HFF-Myc (cell line): ENCODE measurements around the gene GPC5.

Source experiments
- DNase-seq: peaks from one replicate; pipeline ENCODE4 v3.0.0-alpha.2; 2011; ENCODE audit warnings: low read depth; ENCODE audit errors: extremely low read depth
- H3K4me3 ChIP-seq: replicated peaks from 2 replicates; pipeline ENCODE4 v1.5.1; 2011; ENCODE audit warnings: low read depth, mild to moderate bottlenecking, control low read depth, low read length
- CTCF ChIP-seq: IDR thresholded peaks from 2 replicates; pipeline ENCODE4 v1.5.1; 2012; ENCODE audit warnings: mild to moderate bottlenecking, low read depth, low read length, control low read depth; ENCODE audit errors: missing control alignments

GPC5 gene

DNA sequence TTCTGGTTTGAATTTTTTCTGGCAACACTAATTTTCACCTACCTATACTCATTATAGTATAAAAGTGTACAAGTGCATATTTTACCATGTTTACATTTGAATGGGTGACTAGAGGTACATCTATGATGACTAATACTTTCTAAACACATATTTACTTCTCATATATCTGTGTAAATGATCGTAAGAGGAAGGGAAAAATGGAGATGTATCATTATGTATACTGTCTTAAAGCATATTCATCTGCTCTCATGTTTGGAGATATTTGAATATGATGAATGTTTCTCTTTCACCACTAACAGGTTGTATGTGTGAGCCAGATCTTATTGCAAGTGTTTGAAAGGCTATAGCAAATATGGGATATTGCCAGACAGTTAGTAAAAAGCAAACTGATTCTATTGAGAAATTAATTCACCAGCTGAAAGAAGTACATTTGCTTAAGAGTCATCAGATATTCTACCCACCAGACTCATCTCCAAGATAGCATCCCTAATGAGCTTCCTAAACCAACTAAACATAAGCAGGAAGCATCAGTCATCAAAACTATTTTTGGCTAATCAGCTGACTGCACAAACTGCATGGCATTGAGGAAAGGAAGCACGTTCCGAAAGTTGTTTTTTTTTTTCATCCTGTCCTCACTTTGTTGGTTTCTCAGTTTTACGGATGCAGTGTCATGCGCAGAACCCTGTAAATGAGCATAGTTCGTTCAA lies 738.2 kb downstream of the GPC5 start:
- no peak for TF ChIP-seq CTCF
- H3K4me3 ChIP-seq = no peak overlapping the region
- no peak for DNase-seq

DNA sequence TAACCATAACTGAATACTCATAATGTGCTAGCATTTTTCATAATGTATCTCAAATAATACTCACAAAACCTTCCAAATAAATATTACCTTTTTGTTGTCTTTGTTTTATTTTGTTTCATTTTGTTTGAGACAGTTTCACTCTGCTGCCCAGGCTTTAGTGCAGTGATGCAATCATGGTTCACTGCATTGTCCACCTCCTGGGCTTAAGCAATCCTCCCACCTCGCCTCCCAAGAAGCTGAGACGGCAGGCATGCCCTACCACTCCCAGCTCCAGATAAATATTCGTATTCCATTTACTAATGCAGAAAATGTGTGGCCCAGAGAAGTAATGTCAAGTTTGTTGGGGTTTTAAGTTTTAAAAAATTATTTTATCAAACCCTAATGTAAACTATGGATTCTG lies 739.1 kb downstream of the GPC5 start:
- no peak for DNase-seq
- no peak for TF ChIP-seq CTCF
- H3K4me3 ChIP-seq = no peak overlapping the region

- H3K4me3 ChIP-seq = no peak overlapping the region
- TF ChIP-seq CTCF = no peak
- no peak for DNase-seq
Observed at GRCh38 chr13:92143766-92144165, 745.3 kb downstream of the GPC5 start.

DNA sequence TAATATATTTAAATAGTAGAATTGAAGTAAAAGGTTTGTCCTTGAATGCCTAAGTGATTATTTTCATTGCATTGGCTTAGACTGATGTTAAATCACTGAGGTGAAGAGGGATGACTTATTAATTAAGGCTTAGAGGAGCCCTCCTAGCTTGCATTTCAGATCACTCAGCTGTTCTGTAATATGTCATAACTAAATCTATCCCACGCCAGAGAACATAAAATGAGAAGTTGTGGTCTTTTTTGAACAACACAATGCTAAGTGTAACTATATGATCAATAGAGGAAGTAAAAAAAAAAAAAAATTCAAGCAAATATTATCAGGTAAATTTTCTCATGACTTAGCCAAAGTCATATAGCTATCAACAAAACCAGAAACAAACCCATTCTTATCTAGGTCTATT lies 752.2 kb downstream of the GPC5 start:
- TF ChIP-seq CTCF = no peak
- H3K4me3 ChIP-seq = no peak overlapping the region
- DNase-seq = no peak

DNA sequence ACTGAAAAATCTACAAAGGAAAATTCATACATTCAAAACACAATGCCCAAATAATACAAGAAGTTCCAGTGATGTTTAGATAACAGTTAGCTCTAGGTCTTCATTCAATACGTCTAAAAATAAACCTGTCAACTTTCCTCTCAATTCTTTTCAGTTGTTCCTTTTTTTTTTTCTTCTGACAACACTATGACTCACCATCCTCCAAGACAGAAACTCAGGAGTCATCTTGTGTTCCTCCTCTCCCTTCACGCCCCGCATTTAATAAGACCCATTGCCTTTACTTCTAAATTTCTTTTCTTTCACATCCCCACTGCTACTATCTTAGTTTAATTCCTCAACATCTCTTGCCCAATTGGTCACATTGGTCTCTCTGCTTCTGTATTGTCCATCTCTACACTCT lies 759.9 kb downstream of the GPC5 start:
- no peak overlapping the region for H3K4me3 ChIP-seq
- TF ChIP-seq CTCF = no peak
- DNase-seq = no peak

GRCh38 chr13:92164822-92165221 lies 766.4 kb downstream of the GPC5 start:
- TF ChIP-seq CTCF = no peak
- DNase-seq = no peak
- no peak overlapping the region for H3K4me3 ChIP-seq

GRCh38 chr13:92172191-92172590 lies 773.8 kb downstream of the GPC5 start:
- DNase-seq = no peak
- no peak overlapping the region for H3K4me3 ChIP-seq
- no peak for TF ChIP-seq CTCF
